Measurements from ENCODE around the gene LNX2. TPM values are rescaled to one million over a fixed set of nuclear protein-coding genes. Genes with fewer than 3 reads are reported as not detected.

The LNX2 gene
- total RNA-seq, 1 donor from 2014 or later = 10.1 TPM

Other genes starting within 250 kb of the LNX2 start
- gene GTF3A, start 195.9 kb downstream of the LNX2 start, total RNA-seq = 52.2 TPM
- 45.5 TPM for gene MTIF3, start 170.0 kb downstream of the LNX2 start, total RNA-seq
- 84.7 TPM for gene POLR1D, start 1.4 kb upstream of the LNX2 start, total RNA-seq
- not detected for gene GSX1, start 172.0 kb upstream of the LNX2 start, total RNA-seq

Measured in sciatic nerve (tissue), 1 donor.